ENCODE measurements around the gene USHBP1. TPM values are rescaled to one million over a fixed set of nuclear protein-coding genes. Genes with fewer than 3 reads are reported as not detected.

Gene USHBP1
- total RNA-seq, 1 experiment from 2014 or later, result 12.3 TPM

DNA sequence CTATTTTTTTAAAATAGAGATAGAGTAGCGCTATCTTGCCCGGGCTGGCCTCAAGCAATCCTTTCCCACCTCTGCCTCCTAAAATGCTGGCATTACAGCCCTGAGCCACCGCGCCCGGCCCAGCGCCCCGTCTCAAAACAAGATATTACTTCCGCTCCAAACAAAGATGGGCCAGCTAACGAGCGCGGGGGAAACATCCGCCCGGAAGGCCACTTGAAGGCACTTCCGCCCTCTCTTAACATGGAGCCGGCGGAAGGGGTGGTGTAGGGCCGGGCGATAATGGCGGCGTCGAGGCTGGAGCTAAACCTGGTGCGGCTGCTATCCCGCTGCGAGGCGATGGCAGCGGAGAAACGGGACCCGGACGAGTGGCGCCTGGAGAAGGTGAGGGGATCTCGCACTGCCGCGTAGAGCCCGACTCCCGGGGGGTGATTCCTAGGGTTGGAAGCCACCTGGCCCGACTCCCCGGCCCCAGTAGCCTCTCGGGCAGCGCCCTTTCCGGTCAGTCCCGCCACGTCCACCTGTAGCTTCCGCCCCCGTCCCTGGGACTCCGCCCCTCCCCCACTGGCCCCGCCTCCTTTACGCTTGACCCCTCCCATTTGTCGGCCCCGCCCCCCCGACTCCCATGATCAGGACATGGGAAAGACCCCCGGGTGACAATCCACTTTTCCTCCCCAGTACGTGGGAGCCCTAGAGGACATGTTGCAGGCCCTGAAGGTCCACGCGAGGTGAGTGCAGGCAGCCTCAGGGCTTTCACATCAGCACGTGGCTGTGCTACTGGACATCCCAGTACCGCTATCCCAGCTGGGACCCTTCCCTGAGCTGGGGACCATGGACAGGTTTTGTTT lies 49.2 kb downstream of the USHBP1 start, which contains the start of gene USE1 (continued):
- TF ChIP-seq, protein P1, sequence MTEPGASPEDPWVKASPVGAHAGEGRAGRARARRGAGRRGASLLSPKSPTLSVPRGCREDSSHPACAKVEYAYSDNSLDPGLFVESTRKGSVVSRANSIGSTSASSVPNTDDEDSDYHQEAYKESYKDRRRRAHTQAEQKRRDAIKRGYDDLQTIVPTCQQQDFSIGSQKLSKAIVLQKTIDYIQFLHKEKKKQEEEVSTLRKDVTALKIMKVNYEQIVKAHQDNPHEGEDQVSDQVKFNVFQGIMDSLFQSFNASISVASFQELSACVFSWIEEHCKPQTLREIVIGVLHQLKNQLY (CRISPR knock-in tag; IDR thresholded peaks at IDR 0.05), result no peak
- no peak for TF ChIP-seq MXD4 (CRISPR knock-in tag; IDR thresholded peaks at IDR 0.05; ENCODE audit: borderline replicate concordance)
- TF ChIP-seq FOXP1 (CRISPR knock-in tag; IDR thresholded peaks at IDR 0.05; ENCODE audit: borderline replicate concordance), result 0 out of 2 replicates have a peak, but pooled peaks have one; percentile 34
- TF ChIP-seq FOXJ3 (CRISPR knock-in tag; IDR thresholded peaks at IDR 0.05; ENCODE audit: borderline replicate concordance), result no peak
- TF ChIP-seq NFATC4 (CRISPR knock-in tag; IDR thresholded peaks at IDR 0.05), result peak; percentile 62; the same call in 1 of the 2 replicates
- no peak for TF ChIP-seq ZNF396 (CRISPR knock-in tag; IDR thresholded peaks at IDR 0.05; ENCODE audit: borderline replicate concordance)
- TF ChIP-seq SMAD3 (CRISPR knock-in tag; IDR thresholded peaks at IDR 0.05; ENCODE audit: borderline replicate concordance), result no peak
- no peak for TF ChIP-seq ZNF263 (CRISPR knock-in tag; IDR thresholded peaks at IDR 0.05; ENCODE audit: low read depth)
- TF ChIP-seq JUN (CRISPR knock-in tag; IDR thresholded peaks at IDR 0.05), result 0 out of 2 replicates have a peak, but pooled peaks have one; percentile 59
- no peak for TF ChIP-seq TP53 (CRISPR knock-in tag; IDR thresholded peaks at IDR 0.05)
- TF ChIP-seq, protein P2, sequence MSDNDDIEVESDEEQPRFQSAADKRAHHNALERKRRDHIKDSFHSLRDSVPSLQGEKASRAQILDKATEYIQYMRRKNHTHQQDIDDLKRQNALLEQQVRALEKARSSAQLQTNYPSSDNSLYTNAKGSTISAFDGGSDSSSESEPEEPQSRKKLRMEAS (CRISPR knock-in tag; IDR thresholded peaks at IDR 0.05), result peak; percentile 72
- TF ChIP-seq, protein P3, sequence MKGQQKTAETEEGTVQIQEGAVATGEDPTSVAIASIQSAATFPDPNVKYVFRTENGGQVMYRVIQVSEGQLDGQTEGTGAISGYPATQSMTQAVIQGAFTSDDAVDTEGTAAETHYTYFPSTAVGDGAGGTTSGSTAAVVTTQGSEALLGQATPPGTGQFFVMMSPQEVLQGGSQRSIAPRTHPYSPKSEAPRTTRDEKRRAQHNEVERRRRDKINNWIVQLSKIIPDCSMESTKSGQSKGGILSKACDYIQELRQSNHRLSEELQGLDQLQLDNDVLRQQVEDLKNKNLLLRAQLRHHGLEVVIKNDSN (CRISPR knock-in tag; IDR thresholded peaks at IDR 0.05), result no peak
- no peak for TF ChIP-seq SMAD4 (CRISPR knock-in tag; IDR thresholded peaks at IDR 0.05)
- TF ChIP-seq, protein P4, sequence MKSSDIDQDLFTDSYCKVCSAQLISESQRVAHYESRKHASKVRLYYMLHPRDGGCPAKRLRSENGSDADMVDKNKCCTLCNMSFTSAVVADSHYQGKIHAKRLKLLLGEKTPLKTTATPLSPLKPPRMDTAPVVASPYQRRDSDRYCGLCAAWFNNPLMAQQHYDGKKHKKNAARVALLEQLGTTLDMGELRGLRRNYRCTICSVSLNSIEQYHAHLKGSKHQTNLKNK (CRISPR knock-in tag; IDR thresholded peaks at IDR 0.05), result no peak; the same call in 1 of the 2 replicates
- TF ChIP-seq TEAD4 (CRISPR knock-in tag; IDR thresholded peaks at IDR 0.05), result no peak
- TF ChIP-seq, protein P5, sequence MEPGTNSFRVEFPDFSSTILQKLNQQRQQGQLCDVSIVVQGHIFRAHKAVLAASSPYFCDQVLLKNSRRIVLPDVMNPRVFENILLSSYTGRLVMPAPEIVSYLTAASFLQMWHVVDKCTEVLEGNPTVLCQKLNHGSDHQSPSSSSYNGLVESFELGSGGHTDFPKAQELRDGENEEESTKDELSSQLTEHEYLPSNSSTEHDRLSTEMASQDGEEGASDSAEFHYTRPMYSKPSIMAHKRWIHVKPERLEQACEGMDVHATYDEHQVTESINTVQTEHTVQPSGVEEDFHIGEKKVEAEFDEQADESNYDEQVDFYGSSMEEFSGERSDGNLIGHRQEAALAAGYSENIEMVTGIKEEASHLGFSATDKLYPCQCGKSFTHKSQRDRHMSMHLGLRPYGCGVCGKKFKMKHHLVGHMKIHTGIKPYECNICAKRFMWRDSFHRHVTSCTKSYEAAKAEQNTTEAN (CRISPR knock-in tag; IDR thresholded peaks at IDR 0.05), result no peak
- no peak for TF ChIP-seq ZNF138 (CRISPR knock-in tag; conservative IDR thresholded peaks at IDR 0.05)
- TF ChIP-seq, protein P6, sequence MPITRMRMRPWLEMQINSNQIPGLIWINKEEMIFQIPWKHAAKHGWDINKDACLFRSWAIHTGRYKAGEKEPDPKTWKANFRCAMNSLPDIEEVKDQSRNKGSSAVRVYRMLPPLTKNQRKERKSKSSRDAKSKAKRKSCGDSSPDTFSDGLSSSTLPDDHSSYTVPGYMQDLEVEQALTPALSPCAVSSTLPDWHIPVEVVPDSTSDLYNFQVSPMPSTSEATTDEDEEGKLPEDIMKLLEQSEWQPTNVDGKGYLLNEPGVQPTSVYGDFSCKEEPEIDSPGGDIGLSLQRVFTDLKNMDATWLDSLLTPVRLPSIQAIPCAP (CRISPR knock-in tag; IDR thresholded peaks at IDR 0.05), result no peak
- TF ChIP-seq, protein P7, sequence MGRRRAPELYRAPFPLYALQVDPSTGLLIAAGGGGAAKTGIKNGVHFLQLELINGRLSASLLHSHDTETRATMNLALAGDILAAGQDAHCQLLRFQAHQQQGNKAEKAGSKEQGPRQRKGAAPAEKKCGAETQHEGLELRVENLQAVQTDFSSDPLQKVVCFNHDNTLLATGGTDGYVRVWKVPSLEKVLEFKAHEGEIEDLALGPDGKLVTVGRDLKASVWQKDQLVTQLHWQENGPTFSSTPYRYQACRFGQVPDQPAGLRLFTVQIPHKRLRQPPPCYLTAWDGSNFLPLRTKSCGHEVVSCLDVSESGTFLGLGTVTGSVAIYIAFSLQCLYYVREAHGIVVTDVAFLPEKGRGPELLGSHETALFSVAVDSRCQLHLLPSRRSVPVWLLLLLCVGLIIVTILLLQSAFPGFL (CRISPR knock-in tag; IDR thresholded peaks at IDR 0.05; ENCODE audit: borderline replicate concordance), result no peak
- TF ChIP-seq, protein P8, sequence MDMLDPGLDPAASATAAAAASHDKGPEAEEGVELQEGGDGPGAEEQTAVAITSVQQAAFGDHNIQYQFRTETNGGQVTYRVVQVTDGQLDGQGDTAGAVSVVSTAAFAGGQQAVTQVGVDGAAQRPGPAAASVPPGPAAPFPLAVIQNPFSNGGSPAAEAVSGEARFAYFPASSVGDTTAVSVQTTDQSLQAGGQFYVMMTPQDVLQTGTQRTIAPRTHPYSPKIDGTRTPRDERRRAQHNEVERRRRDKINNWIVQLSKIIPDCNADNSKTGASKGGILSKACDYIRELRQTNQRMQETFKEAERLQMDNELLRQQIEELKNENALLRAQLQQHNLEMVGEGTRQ (CRISPR knock-in tag; IDR thresholded peaks at IDR 0.05), result no peak
- no peak for TF ChIP-seq OVOL2 (CRISPR knock-in tag; IDR thresholded peaks at IDR 0.05; ENCODE audit: borderline replicate concordance)
- no peak for TF ChIP-seq RELA (CRISPR knock-in tag; IDR thresholded peaks at IDR 0.05; ENCODE audit: borderline replicate concordance)
- TF ChIP-seq, protein P9, sequence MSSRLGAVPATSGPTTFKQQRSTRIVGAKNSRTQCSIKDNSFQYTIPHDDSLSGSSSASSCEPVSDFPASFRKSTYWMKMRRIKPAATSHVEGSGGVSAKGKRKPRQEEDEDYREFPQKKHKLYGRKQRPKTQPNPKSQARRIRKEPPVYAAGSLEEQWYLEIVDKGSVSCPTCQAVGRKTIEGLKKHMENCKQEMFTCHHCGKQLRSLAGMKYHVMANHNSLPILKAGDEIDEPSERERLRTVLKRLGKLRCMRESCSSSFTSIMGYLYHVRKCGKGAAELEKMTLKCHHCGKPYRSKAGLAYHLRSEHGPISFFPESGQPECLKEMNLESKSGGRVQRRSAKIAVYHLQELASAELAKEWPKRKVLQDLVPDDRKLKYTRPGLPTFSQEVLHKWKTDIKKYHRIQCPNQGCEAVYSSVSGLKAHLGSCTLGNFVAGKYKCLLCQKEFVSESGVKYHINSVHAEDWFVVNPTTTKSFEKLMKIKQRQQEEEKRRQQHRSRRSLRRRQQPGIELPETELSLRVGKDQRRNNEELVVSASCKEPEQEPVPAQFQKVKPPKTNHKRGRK (CRISPR knock-in tag; IDR thresholded peaks at IDR 0.05; ENCODE audit: borderline replicate concordance), result no peak
- TF ChIP-seq ZNF317 (CRISPR knock-in tag; IDR thresholded peaks at IDR 0.05; ENCODE audit: borderline replicate concordance, low read depth), result no peak
- TF ChIP-seq SOX15 (CRISPR knock-in tag; IDR thresholded peaks at IDR 0.05), result no peak
- TF ChIP-seq, protein P10, sequence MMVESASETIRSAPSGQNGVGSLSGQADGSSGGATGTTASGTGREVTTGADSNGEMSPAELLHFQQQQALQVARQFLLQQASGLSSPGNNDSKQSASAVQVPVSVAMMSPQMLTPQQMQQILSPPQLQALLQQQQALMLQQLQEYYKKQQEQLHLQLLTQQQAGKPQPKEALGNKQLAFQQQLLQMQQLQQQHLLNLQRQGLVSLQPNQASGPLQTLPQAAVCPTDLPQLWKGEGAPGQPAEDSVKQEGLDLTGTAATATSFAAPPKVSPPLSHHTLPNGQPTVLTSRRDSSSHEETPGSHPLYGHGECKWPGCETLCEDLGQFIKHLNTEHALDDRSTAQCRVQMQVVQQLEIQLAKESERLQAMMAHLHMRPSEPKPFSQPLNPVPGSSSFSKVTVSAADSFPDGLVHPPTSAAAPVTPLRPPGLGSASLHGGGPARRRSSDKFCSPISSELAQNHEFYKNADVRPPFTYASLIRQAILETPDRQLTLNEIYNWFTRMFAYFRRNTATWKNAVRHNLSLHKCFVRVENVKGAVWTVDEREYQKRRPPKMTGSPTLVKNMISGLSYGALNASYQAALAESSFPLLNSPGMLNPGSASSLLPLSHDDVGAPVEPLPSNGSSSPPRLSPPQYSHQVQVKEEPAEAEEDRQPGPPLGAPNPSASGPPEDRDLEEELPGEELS (CRISPR knock-in tag; IDR thresholded peaks at IDR 0.05), result no peak
- TF ChIP-seq ESRRA (CRISPR knock-in tag; IDR thresholded peaks at IDR 0.05; ENCODE audit: borderline replicate concordance), result no peak

Data from WTC11 (cell line).